Activated CD4-positive, alpha-beta T cell treated with anti-CD3 and anti-CD28 coated beads, Interleukin-2, amount 10 ng/mL, durations not matched to agents 7 days and 5 days (primary cell): ENCODE data around the gene CHMP3. TPM values are rescaled to one million over a fixed set of nuclear protein-coding genes. Genes with fewer than 3 reads are reported as not detected.
"Not testable (repeated sequence)": the region's sequence is repeated elsewhere in the genome, so short reads cannot be mapped to it uniquely, and the experiment has no call there.

Source experiments
- CTCF ChIA-PET: fragments of 350-600 bp; sonication (Branson Sonifier 250); formaldehyde crosslinking; loops from one replicate; lab custom pipeline; 2021; ENCODE audit warnings: antibody characterized with exemption; lab: Charles Lee
- POLR2A ChIA-PET: fragments of 350-600 bp; sonication (Branson Sonifier 250); formaldehyde crosslinking; loops from one replicate; lab custom pipeline; 2021; ENCODE audit warnings: antibody characterized with exemption; lab: Charles Lee
- DNase-seq: peaks from one replicate; pipeline ENCODE4 v3.0.0-alpha.2; 2020
- H3K27ac Mint-ChIP-seq: one replicate; pipeline ENCODE4 v1.8.0; 2021; ENCODE audit warnings: mild to moderate bottlenecking, moderate library complexity, mixed read lengths
- H3K27me3 Mint-ChIP-seq: one replicate; pipeline ENCODE4 v1.8.0; 2021; ENCODE audit warnings: mixed read lengths
- H3K36me3 Mint-ChIP-seq: one replicate; pipeline ENCODE4 v1.8.0; 2021; ENCODE audit warnings: low read depth, mixed read lengths
- H3K4me1 Mint-ChIP-seq: one replicate; pipeline ENCODE4 v1.8.0; 2021; ENCODE audit warnings: mixed read lengths
- H3K4me3 Mint-ChIP-seq: one replicate; pipeline ENCODE4 v1.8.0; 2021; ENCODE audit warnings: mild to moderate bottlenecking, moderate library complexity, mixed read lengths
- H3K9me3 Mint-ChIP-seq: one replicate; pipeline ENCODE4 v1.8.0; 2021; ENCODE audit warnings: mixed read lengths
- total RNA-seq, 2 experiments: library from RNA; stranded (reverse); gene quantifications; one replicate each; pipeline ENCODE4 v1.2.3, GENCODE V29; 2021

Gene CHMP3
- total RNA-seq, 2 experiments from 2014 or later: 50.2 to 50.7 TPM

DNA sequence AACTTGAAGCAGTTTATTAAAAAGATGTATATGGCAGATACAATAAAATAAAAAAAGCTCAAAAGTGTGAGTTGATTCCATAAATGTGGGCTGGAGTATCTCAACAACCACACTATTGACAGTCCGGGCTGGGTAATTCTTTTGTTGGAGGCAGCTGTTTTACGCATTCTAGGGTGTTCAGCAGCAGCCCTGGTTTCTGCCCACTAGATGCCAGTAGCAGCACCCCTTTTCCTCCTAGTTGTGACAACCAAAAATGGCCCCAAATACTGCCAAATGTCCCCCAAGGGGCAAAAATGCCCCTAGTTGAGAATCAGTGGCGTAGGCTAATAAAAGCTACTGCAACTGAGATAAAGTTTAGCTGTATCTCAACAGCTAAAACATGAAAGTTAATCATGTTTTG lies 44.8 kb downstream of the CHMP3 start:
- POLR2A ChIA-PET: no interaction called here

DNA sequence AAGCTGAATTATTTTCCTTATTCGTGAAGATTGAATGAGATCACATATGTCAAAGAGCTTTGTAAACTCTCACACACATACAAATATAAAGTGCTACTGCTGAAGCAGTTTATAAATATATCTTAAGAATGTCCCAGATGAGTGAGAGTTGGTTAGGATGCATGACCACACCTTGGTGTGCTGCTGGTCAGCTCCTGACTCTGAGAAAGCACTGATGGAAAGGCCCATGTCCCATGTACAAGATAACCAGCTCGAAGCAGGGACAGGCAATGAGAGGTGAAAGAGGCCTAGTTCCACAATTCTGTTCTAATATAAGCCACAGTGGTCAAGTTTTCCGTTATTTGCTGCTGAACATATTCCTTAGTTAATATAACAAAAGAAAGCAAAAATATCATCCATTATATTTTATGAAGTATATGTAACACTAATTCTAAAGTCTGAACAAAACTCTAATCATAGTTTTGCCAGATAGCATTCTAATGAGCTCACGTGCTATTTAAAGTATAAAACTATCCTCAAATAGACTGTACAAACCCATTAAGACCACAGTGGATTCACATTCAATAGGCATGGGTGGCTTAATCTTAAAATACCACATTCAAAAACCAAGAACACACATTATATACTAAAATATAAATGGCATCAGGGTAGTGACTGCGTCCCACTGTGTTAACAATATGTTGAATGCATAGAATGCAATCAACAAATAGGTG lies 49.1 kb downstream of the CHMP3 start:
- DNase-seq: no peak
- ChIA-PET CTCF (no interaction called here), POLR2A (no interaction called here)
- Mint-ChIP-seq H3K9me3 (no peaks in the 10 kb centered on the region), H3K4me1 (no peaks in the 10 kb centered on the region), H3K4me3 (no peak overlapping the region), H3K36me3 (peaks cover 21% of the 10 kb centered on the region), H3K27ac (no peak overlapping the region), H3K27me3 (no peaks in the 10 kb centered on the region)

More for the DNA sequence above, 44.8 kb downstream of the CHMP3 start:
- Mint-ChIP-seq H3K27ac (no peak overlapping the region), H3K27me3 (no peaks in the 10 kb centered on the region), H3K4me1 (no peaks in the 10 kb centered on the region), H3K4me3 (no peak overlapping the region), H3K36me3 (peaks cover 3% of the 10 kb centered on the region), H3K9me3 (peaks cover 7% of the 10 kb centered on the region)
- peak; percentile 17 for DNase-seq
- CTCF ChIA-PET: no interaction called here

DNA sequence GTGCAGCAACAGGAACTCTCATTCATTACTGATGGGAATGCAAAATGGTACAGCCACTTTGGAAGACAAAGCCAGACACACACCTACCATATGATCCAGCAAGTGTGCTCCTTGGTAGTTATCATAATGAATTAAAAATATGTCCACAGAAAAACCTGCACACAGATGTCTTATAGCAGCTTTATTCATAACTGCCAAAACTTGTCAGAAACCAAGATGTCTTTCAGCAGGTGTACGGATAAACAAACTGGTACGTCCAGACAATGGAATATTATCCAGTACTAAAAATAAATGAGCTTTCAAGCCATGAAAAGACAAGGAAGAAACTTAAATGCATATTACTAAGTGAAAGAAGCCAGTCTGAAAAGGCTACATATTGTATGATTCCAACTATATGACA lies 50.4 kb downstream of the CHMP3 start:
- H3K4me3 Mint-ChIP-seq: no peak overlapping the region
- no peaks in the 10 kb centered on the region for H3K9me3 Mint-ChIP-seq
- H3K27ac Mint-ChIP-seq: no peak overlapping the region
- POLR2A ChIA-PET: no interaction called here
- no peak for DNase-seq
- no peaks in the 10 kb centered on the region for H3K4me1 Mint-ChIP-seq
- no peaks in the 10 kb centered on the region for H3K27me3 Mint-ChIP-seq
- peaks cover 25% of the 10 kb centered on the region for H3K36me3 Mint-ChIP-seq
- CTCF ChIA-PET: no interaction called here

DNA sequence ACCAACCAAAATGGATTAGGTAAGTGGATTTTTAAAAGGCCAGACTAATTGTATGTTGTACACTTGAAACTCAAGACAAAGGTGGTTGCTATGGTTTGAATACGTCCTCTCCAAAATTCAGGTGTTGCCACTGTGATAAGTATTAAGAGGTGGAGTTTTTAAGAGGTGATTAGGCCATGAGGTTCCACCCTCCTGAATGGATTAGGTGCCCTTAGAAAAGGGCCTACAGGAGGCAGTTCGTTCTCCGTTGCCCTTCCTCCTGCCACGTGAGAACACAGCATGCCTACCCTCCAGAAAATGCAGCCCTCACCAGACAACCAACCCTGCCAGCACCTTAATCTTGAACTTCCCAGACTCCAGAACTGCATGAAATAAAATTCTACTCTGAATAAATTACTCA lies 51.2 kb downstream of the CHMP3 start:
- CTCF ChIA-PET: no interaction called here
- H3K9me3 Mint-ChIP-seq: no peaks in the 10 kb centered on the region
- peaks cover 34% of the 10 kb centered on the region for H3K36me3 Mint-ChIP-seq
- no peak overlapping the region for H3K4me3 Mint-ChIP-seq
- H3K27ac Mint-ChIP-seq: no peak overlapping the region
- no peaks in the 10 kb centered on the region for H3K4me1 Mint-ChIP-seq
- DNase-seq: no peak
- no peaks in the 10 kb centered on the region for H3K27me3 Mint-ChIP-seq
- POLR2A ChIA-PET: no interaction called here

DNA sequence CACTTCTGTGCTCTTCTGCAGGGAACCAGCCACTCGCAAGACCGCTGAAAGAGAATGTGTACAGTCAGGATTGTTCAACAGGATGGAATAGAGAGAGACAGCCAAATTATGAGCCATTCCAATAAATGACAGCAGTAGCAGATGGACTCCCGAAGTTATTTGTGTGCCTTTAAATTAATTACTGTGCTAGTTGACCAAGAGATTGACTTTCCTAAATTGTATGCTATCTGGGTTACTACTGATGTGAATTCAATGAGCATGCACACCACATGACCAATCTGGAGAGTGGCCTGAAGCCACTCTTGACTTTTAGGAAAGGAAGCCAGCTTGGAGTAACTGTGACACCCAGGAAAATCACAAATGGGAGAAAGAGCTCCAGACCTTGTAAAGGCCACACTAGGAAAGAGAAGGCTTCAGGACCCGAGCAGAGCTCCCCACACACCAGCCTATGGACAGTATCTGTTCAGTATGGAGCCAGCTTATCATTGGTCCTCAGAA lies 52.8 kb downstream of the CHMP3 start:
- CTCF ChIA-PET: no interaction called here
- Mint-ChIP-seq H3K27ac (no peak overlapping the region), H3K36me3 (peaks cover 42% of the 10 kb centered on the region), H3K27me3 (no peaks in the 10 kb centered on the region), H3K9me3 (no peaks in the 10 kb centered on the region), H3K4me3 (no peak overlapping the region), H3K4me1 (no peaks in the 10 kb centered on the region)
- POLR2A ChIA-PET: no interaction called here
- no peak for DNase-seq

DNA sequence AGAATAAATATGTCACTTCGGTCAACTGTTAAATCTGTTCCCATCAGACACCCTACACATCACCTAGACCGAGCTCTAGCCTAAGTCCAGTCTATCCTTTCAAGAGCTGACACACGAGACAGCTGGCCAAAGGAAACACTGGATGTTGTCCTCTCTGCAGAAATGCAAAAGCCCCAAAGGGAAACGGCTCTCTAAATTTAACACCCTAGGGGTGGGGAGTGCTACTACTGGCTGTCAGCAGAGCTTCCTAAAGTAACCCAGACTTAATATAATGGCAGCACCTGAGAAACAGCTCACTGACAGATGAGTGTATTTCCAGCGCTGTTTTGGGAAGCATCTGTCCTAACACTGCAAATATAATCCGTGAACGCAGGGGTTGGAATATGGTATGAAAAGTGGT lies 55.6 kb downstream of the CHMP3 start:
- Mint-ChIP-seq H3K9me3 (no peaks in the 10 kb centered on the region), H3K27ac (no peak overlapping the region), H3K27me3 (no peaks in the 10 kb centered on the region), H3K4me1 (no peaks in the 10 kb centered on the region), H3K36me3 (peaks cover 67% of the 10 kb centered on the region), H3K4me3 (no peak overlapping the region)
- no peak for DNase-seq
- CTCF ChIA-PET: interaction anchor here (0.6 kb wide), 1 partner anchor 54 kb away, joined by 3 read pairs; no protein-coding TSS in a partner anchor
- POLR2A ChIA-PET: no interaction called here

DNA sequence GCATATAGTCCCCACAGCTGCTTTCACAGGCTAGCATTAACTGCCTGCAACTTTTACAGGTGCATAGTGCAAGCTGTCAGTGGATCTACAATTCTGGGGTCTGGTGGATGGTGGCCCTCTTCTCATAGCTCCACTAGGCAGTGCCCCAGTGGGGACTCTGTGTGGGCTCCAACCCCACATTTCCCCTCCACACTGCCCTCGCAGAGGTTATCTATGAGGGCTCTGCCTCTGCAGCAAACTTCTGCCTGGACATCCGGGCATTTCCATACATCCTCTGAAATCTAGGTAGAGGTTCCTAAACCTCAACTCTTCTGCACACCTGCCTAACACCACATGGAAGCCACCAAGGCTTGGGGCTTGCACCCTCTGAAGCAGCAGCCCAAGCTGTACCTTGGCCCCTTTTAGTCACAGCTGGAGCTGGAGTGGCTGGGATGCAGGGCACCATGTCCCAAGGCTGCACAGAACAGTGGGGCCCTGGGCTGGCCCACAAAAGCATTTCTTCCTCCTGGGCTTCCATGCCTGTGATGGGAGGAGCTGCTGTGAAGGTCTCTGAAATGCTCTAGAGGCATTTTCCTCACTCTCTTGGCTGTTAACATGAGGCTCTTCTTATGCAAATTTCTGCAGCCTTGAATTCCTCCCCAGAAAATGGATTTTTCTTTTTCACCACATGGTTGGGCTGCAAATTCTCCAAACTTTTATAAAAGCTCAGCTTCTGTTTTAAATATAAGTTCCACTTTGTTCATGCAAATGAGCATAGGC lies 62.7 kb downstream of the CHMP3 start:
- H3K4me3 Mint-ChIP-seq: no peak overlapping the region
- no peaks in the 10 kb centered on the region for H3K27me3 Mint-ChIP-seq

DNA sequence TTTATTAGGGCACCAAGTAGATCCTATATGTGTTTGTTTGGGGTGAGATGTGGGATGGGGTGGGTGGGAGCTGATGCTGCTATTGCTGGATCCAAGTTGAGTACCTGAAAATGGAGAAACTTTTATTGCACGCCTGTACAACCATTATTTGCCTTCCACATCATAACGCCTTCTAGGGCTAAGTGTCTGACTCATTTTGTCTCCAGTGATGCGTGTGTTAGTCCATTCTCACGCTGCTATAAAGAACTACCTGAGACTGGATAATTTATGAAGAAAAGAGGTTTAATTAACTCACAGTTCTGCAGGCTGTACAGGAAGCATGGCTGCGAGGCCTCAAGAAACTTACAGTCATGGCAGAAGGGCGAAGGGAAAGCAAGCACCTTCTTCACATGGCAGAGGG lies 63.9 kb downstream of the CHMP3 start:
- H3K27ac Mint-ChIP-seq: no peak overlapping the region
- ChIA-PET CTCF (no interaction called here), POLR2A (no interaction called here)
- H3K4me3 Mint-ChIP-seq: no peak overlapping the region
- no peaks in the 10 kb centered on the region for H3K4me1 Mint-ChIP-seq
- H3K27me3 Mint-ChIP-seq: no peaks in the 10 kb centered on the region
- DNase-seq: no peak
- peaks cover 46% of the 10 kb centered on the region for H3K9me3 Mint-ChIP-seq
- peaks cover 94% of the 10 kb centered on the region for H3K36me3 Mint-ChIP-seq

More for the DNA sequence above, 62.7 kb downstream of the CHMP3 start:
- Mint-ChIP-seq H3K36me3 (peaks cover 92% of the 10 kb centered on the region), H3K27ac (no peak overlapping the region), H3K4me1 (no peaks in the 10 kb centered on the region), H3K9me3 (peaks cover 39% of the 10 kb centered on the region)
- ChIA-PET POLR2A (no interaction called here), CTCF (no interaction called here)
- no peak for DNase-seq

DNA sequence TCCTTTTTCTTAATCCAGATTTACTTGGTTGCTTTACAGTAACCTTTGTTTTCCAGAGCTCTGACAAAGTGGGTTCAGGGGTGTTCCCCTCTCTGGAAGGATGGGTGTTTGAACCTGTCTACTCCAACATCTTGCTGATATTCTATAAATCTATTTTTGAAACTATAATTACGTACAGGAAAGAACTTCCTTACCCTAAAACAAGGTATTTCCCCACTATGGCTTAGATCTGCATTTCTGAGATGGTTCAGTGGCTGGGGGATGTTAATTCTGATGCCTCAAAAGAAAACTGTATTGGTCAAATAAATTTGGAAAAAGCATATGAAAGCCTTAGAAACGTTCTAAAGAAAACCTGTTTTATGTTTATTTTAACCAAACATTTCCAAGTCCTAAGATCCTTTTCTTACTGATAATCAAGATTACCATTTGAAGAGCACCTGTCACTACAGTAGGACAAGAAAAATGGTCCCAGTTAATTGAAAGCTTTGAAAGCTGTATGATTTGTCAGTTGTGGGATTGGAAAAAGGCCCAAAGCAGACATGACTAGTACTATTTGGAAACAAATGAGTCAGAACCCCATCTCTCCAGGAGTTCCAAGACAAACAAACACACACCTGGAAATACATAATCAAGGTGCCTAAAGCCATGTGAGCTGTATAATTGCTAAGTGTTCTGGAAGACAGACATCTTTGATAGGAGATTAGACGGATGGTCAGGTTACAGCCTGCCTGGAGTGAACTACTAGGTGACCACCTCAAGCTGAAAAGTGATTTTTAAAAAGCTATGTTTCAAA lies 64.6 kb downstream of the CHMP3 start:
- no peaks in the 10 kb centered on the region for H3K4me1 Mint-ChIP-seq
- ChIA-PET POLR2A (no interaction called here), CTCF (interaction anchor here (0.8 to 1.4 kb wide), 2 partner anchors 10 to 13 kb away, joined by 3 read pairs; no protein-coding TSS in a partner anchor)
- H3K27me3 Mint-ChIP-seq: no peaks in the 10 kb centered on the region
- peaks cover 95% of the 10 kb centered on the region for H3K36me3 Mint-ChIP-seq
- H3K27ac Mint-ChIP-seq: no peak overlapping the region
- peaks cover 46% of the 10 kb centered on the region for H3K9me3 Mint-ChIP-seq
- no peak overlapping the region for H3K4me3 Mint-ChIP-seq
- DNase-seq: no peak

DNA sequence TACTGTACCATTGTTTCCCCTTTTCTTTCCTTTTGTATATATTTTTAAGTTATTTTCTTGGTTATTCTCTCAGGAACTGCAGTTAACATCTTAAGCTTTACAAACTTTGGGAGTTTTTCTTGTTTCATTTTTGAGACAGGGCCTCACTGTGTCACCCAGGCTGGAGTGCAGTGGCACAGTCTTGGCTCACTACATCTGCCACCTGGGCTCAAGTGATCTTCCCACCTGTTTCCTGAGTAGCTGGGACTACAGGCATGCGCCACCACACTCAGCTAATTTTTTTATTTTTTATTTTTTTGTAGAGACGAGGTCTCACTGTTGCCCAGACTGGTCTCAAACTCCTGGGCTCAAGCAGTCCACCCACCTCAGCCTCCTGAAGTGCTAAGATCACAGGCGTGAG lies 66.9 kb downstream of the CHMP3 start:
- H3K4me3 Mint-ChIP-seq, H3K4me1 Mint-ChIP-seq, POLR2A ChIA-PET, H3K27me3 Mint-ChIP-seq, DNase-seq, CTCF ChIA-PET, H3K27ac Mint-ChIP-seq: not testable (repeated sequence)
- peaks cover 43% of the 10 kb centered on the region for H3K9me3 Mint-ChIP-seq
- H3K36me3 Mint-ChIP-seq: peaks cover 91% of the 10 kb centered on the region

DNA sequence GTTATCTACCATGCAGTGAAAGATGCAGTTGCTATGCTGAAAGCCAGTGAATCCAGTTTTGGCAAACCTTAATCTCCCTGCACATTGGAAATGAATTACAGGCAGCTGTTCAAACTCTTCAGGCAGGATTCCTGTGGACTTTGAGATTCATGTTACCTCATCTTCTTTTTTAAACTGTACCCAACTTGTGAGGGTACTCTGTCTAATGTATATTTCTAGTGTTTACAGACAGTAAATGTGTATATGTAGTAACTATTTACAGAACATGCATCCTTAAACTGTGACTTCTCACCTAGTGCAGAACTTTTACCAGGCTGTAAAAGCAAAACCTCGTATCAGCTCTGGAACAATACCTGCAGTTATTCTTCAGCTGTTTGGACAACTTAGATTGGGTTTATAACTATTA lies 71.2 kb downstream of the CHMP3 start:
- POLR2A ChIA-PET: no interaction called here
- H3K9me3 Mint-ChIP-seq: peaks cover 15% of the 10 kb centered on the region
- DNase-seq: no peak
- CTCF ChIA-PET: interaction anchor here (0.6 kb wide), 1 partner anchor 742 kb away, joined by 3 read pairs; no protein-coding TSS in a partner anchor
- no peaks in the 10 kb centered on the region for H3K27me3 Mint-ChIP-seq
- H3K36me3 Mint-ChIP-seq: peaks cover 87% of the 10 kb centered on the region
- no peak overlapping the region for H3K4me3 Mint-ChIP-seq
- H3K27ac Mint-ChIP-seq: no peak overlapping the region
- no peaks in the 10 kb centered on the region for H3K4me1 Mint-ChIP-seq

DNA sequence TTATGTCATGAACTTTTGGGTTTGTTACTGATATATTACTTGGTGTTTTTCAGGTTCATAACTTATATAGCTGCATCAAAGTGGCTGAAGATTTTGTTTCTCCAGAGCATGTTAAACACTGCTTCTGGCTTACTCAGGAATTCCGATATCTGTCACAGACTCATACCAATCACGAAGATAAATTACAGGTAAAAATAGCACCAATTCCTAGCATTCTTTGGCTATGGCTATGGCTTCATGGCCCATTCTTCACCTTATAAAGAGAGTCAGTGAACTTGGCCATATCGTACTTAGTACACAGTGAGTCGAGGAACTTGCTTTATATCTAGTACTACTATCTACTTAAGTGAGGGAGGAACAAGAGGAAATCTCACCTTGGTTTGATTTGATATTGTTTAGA lies 72.2 kb downstream of the CHMP3 start:
- ChIA-PET POLR2A (no interaction called here), CTCF (no interaction called here)
- Mint-ChIP-seq H3K9me3 (peaks cover 11% of the 10 kb centered on the region), H3K27ac (no peak overlapping the region), H3K4me1 (no peaks in the 10 kb centered on the region), H3K36me3 (peaks cover 90% of the 10 kb centered on the region), H3K27me3 (no peaks in the 10 kb centered on the region), H3K4me3 (no peak overlapping the region)
- DNase-seq: no peak
